Smooth muscle cell (in vitro differentiated cells): ENCODE measurements around the gene RASGRF2. TPM values are rescaled to one million over a fixed set of nuclear protein-coding genes. Genes with fewer than 3 reads are reported as not detected.

Experiments used
- DNase-seq: peaks from one replicate; lab custom pipeline; 2025; ENCODE audit not compliant: unreplicated experiment; lab: John Stamatoyannopoulos, UW
- H2AFZ ChIP-seq: fragments of 200-600 bp; sonication (generic); 2 replicates; pipeline ENCODE4 v1.6.0; 2016; ENCODE audit warnings: antibody characterized with exemption, low read depth, mild to moderate bottlenecking
- H3F3A ChIP-seq: fragments of 200-600 bp; sonication (generic); 2 replicates; pipeline ENCODE4 v1.6.0; 2017; ENCODE audit warnings: antibody characterized with exemption, low read depth
- H3K27ac ChIP-seq: fragments of 200-600 bp; sonication (generic); 2 replicates; pipeline ENCODE4 v1.5.1; 2016; ENCODE audit warnings: low read depth, mild to moderate bottlenecking
- H3K27me3 ChIP-seq: fragments of 200-600 bp; sonication (generic); 2 replicates; pipeline ENCODE4 v1.6.1; 2016; ENCODE audit warnings: low read depth, mild to moderate bottlenecking
- H3K36me3 ChIP-seq: fragments of 200-600 bp; sonication (generic); 2 replicates; pipeline ENCODE4 v1.5.1; 2016; ENCODE audit warnings: low read depth
- H3K4me1 ChIP-seq: fragments of 200-600 bp; sonication (generic); 2 replicates; pipeline ENCODE4 v1.5.1; 2016; ENCODE audit warnings: low read depth
- H3K4me2 ChIP-seq: fragments of 200-600 bp; sonication (generic); 2 replicates; pipeline ENCODE4 v1.6.0; 2016; ENCODE audit warnings: mild to moderate bottlenecking
- H3K4me3 ChIP-seq: fragments of 200-600 bp; sonication (generic); 2 replicates; pipeline ENCODE4 v1.5.1; 2016; ENCODE audit warnings: mild to moderate bottlenecking
- H3K79me2 ChIP-seq: fragments of 200-600 bp; sonication (generic); 2 replicates; pipeline ENCODE4 v1.6.0; 2016; ENCODE audit warnings: low read depth, mild to moderate bottlenecking
- H3K9ac ChIP-seq: fragments of 200-600 bp; sonication (generic); 2 replicates; pipeline ENCODE4 v1.6.0; 2016; ENCODE audit warnings: low read depth
- H3K9me3 ChIP-seq: fragments of 200-600 bp; sonication (generic); replicated peaks from 2 replicates; pipeline ENCODE4 v1.5.1; 2016; ENCODE audit warnings: low read depth
- H4K20me1 ChIP-seq: fragments of 200-600 bp; sonication (generic); 2 replicates; pipeline ENCODE4 v1.6.0; 2016; ENCODE audit warnings: low read depth
- WGBS: methylation state at CpG from one replicate; pipeline ENCODE4 v1.1.7; 2016; ENCODE audit warnings: low lambda C conversion rate; 5-methylcytosine and 5-hydroxymethylcytosine counted together
- polyA plus RNA-seq: library from polyadenylated mRNA; unstranded; fragments of >200 nt; fragmentation: Nextera tagmentation; extraction: Ambion mirVana; gene quantifications from 2 replicates; pipeline ENCODE4 v1.2.1, GENCODE V29; 2016
- total RNA-seq: library from RNA; depleted of rRNA; stranded (reverse); fragments of >200 nt; gene quantifications from 2 replicates; pipeline ENCODE4 v1.2.3, GENCODE V29; 2014
- TF ChIP-seq, protein P1 (sequence below): fragments of 200-600 bp; sonication (generic); IDR thresholded peaks from 2 replicates; pipeline ENCODE4 v1.5.1; 2017; ENCODE audit warnings: borderline replicate concordance, mild to moderate bottlenecking, antibody characterized with exemption; ENCODE audit not compliant: insufficient read depth, poor library complexity, severe bottlenecking

Gene RASGRF2
- total and polyA plus RNA-seq, 2 experiments from 2014 or later = 11.1 to 24.7 TPM

DNA sequence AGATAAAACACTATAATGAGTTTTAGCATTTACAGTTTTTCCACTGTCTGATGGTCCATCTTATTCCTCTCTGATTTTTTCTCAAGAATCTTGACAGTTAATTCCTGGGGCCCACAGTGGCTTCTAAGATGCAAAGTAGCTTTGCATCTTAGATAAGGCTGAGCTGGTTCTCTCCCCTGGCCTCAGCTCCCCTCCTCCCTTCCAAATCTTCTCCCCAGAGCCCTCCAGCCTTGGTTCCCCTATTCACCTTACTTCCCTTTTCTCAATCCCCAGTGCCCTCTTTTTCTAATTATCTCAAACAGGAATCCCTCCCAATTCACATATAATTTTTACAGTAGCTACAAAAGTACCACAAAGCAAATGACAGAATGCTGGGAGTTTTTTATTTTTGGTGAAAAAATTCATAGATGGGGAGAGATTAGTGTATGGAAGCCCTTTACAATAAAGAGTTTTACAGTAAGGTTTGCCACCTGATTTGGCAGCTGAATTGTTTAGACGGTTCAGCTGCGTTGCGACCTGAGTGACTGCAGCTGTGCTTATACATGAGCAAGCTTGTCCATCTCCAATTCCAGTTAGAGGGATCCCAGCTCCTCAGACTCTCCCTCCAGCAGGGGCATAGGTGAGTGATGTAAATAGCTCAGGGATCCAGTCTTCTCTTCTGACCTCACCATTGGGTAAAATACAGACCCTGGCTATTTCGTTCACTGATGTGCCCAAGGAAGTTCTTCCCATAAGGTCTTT lies 221.6 kb downstream of the RASGRF2 start:
- H3K4me1 ChIP-seq = peaks cover 8% of the 10 kb centered on the region
- H2AFZ ChIP-seq = no peak overlapping the region
- H3K79me2 ChIP-seq = no peaks in the 10 kb centered on the region
- DNase-seq = no peak
- H3K9me3 ChIP-seq = no peaks in the 10 kb centered on the region
- 74% methylated on average over 4 of the region's 4 CpGs for WGBS
- no peaks in the 10 kb centered on the region for H3K36me3 ChIP-seq
- H3K4me2 ChIP-seq = peak overlapping the region; percentile 37
- H3K9ac ChIP-seq = no peak overlapping the region
- H3K27me3 ChIP-seq = no peaks in the 10 kb centered on the region
- no peak overlapping the region for H3K4me3 ChIP-seq
- H3K27ac ChIP-seq = peak overlapping the region; percentile 90
- peaks cover 14% of the 10 kb centered on the region for H3F3A ChIP-seq
- TF ChIP-seq, protein P1, sequence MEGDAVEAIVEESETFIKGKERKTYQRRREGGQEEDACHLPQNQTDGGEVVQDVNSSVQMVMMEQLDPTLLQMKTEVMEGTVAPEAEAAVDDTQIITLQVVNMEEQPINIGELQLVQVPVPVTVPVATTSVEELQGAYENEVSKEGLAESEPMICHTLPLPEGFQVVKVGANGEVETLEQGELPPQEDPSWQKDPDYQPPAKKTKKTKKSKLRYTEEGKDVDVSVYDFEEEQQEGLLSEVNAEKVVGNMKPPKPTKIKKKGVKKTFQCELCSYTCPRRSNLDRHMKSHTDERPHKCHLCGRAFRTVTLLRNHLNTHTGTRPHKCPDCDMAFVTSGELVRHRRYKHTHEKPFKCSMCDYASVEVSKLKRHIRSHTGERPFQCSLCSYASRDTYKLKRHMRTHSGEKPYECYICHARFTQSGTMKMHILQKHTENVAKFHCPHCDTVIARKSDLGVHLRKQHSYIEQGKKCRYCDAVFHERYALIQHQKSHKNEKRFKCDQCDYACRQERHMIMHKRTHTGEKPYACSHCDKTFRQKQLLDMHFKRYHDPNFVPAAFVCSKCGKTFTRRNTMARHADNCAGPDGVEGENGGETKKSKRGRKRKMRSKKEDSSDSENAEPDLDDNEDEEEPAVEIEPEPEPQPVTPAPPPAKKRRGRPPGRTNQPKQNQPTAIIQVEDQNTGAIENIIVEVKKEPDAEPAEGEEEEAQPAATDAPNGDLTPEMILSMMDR = no peak
- H4K20me1 ChIP-seq = no peaks in the 10 kb centered on the region

DNA sequence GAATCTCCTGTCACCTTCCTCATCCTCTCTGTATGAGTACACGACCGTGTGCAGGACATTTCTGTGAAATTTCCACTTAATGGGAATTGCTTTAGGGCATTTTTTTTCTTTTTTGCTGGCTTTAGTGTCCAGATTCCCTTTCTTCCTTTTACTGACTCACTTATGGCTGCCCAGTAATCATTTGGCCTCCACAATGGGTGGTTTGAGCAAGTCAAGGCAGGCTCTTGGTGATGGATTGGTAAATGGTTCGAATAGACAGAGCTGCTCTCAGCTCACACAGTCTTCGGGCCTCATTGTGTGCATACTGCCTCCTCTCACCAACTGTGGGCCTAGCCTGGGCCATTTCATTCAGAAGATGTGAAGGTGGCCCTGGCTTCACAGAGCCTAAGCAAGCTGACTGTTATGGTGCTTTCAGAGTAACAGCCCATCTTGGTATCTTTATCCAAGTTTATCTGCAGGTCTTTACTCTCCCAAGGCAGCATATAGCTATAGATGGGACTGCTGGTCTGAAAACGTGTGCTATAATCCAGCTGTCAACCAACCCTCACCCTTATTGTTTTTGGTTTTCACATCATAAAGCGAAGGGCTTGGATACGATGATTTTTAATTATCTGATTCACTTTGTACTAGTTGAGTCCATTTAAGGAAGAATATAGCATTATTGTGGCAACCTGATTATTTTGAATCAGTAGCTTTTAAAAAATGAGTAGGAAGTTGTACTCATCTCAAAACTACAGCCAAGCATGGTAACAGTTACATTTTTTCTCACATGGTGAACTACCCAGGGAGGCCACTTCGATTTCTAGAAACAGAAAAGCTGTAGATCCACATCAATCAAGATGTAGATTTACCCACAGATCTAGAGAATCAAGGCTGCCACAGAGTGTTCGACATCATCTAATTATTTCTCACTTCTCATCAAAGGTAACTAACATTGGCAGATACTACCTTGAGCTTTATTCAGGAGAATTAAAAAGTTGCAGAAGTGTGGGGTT lies 222.5 kb downstream of the RASGRF2 start:
- no peak overlapping the region for H3K9ac ChIP-seq
- H3K4me2 ChIP-seq = peak overlapping the region; percentile 27
- peak overlapping the region; percentile 90 for H3K27ac ChIP-seq
- H4K20me1 ChIP-seq = no peaks in the 10 kb centered on the region
- no peaks in the 10 kb centered on the region for H3K36me3 ChIP-seq
- peaks cover 14% of the 10 kb centered on the region for H3F3A ChIP-seq
- WGBS = 78% methylated on average over 9 of the region's 9 CpGs
- H3K4me1 ChIP-seq = peaks cover 8% of the 10 kb centered on the region
- H3K79me2 ChIP-seq = no peaks in the 10 kb centered on the region
- H3K27me3 ChIP-seq = no peaks in the 10 kb centered on the region
- no peaks in the 10 kb centered on the region for H3K9me3 ChIP-seq
- H3K4me3 ChIP-seq = no peak overlapping the region
- TF ChIP-seq, protein P1 = no peak
- DNase-seq = no peak
- H2AFZ ChIP-seq = no peak overlapping the region

DNA sequence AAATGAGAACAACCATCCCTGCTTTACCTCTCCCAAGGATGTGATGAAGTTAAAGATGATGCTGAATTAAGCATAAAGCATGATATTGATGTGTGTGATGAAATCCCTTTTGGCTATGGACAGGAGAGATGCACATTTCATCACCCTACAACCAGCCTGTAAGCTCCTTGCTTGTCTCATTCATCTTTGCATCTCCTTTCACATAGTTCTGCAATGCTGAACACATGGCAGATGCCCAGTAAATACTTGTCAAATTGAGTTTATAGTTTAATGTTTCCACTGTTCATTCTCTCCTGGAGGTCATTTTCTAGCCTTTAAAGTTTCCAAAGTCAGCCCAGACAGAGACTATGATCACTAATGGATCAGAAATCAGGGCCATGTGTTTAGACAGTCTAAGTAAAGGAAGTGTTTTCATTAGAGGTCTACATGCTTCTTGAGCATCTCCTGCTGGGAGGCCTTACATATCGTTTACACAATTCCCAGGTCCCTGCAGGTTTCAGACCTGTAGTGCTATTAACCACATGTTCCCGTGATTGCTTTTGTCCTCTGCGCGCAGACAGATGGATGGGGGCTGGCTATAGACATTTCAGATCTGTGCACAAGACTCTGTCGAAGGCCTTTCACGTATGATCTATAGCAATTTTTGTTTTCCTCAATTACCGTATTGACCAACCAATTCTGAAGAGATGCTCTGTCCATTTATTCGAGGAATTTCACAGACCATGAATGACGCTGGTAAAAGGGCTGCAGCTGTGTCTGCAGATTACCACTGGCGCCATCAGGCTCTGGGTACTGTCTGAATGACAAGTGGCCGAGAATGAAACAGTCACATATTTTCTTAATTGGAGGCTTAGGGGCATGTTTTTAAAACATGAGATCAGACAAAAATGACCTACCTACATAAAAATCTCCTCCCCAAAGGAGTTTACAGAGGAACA lies 223.9 kb downstream of the RASGRF2 start:
- peaks cover 14% of the 10 kb centered on the region for H3F3A ChIP-seq
- peak overlapping the region; percentile 27 for H3K4me2 ChIP-seq
- no peak overlapping the region for H3K4me3 ChIP-seq
- H2AFZ ChIP-seq = no peak overlapping the region
- DNase-seq = no peak
- H3K79me2 ChIP-seq = no peaks in the 10 kb centered on the region
- no peaks in the 10 kb centered on the region for H4K20me1 ChIP-seq
- no peaks in the 10 kb centered on the region for H3K9me3 ChIP-seq
- 28% methylated on average over 11 of the region's 11 CpGs for WGBS
- TF ChIP-seq, protein P1 = no peak
- peaks cover 8% of the 10 kb centered on the region for H3K4me1 ChIP-seq
- H3K36me3 ChIP-seq = no peaks in the 10 kb centered on the region
- H3K27ac ChIP-seq = peak overlapping the region; percentile 90
- H3K27me3 ChIP-seq = no peaks in the 10 kb centered on the region
- H3K9ac ChIP-seq = peak overlapping the region; percentile 41
